ENCODE results near the gene WDR76.

DNA sequence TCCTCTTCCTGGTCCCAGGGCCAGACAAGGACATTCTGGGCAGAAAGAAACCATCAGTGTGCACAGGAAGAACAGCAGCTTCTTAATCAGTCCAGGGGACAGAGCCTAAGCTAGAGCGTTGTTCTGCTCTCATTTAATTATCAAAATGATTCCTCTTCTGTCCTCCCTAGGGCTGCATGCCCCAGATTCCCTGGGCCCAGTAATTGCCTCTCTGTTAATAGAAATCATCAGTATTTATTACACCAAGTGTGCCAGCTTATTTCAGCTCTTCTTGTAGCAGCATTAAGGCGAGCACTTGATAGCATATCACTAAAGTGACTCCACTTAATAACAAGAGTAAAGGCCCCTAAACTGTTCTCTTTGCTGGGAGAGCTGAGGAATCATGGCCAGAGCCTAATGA is 72.1 kb downstream of the WDR76 start:
- TF ChIP-seq, protein P1, sequence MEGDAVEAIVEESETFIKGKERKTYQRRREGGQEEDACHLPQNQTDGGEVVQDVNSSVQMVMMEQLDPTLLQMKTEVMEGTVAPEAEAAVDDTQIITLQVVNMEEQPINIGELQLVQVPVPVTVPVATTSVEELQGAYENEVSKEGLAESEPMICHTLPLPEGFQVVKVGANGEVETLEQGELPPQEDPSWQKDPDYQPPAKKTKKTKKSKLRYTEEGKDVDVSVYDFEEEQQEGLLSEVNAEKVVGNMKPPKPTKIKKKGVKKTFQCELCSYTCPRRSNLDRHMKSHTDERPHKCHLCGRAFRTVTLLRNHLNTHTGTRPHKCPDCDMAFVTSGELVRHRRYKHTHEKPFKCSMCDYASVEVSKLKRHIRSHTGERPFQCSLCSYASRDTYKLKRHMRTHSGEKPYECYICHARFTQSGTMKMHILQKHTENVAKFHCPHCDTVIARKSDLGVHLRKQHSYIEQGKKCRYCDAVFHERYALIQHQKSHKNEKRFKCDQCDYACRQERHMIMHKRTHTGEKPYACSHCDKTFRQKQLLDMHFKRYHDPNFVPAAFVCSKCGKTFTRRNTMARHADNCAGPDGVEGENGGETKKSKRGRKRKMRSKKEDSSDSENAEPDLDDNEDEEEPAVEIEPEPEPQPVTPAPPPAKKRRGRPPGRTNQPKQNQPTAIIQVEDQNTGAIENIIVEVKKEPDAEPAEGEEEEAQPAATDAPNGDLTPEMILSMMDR (IDR thresholded peaks at IDR 0.05; ENCODE audit: insufficient read depth, low read length, poor library complexity, severe bottlenecking) = no peak
- no peak for TF ChIP-seq EZH2phosphoT487 (conservative IDR thresholded peaks at IDR 0.05; ENCODE audit: low read length)
